Head of caudate nucleus (tissue), 42 donors: Measurements from ENCODE around the gene UBE2N.

Experiments
- DNase-seq, 42 donors: peaks; one replicate each; pipeline versions ENCODE4 v3.0.0 to v3.0.0-alpha.2; 2020 to 2021; ENCODE audit warnings: mixed read lengths in 7 of 42
- intact Hi-C: fragments of 100-400 bp; cut with DNase I; formaldehyde crosslinking; loops from one replicate; pipeline ENCODE4 v1.15.0; 2022

UBE2N gene

DNA sequence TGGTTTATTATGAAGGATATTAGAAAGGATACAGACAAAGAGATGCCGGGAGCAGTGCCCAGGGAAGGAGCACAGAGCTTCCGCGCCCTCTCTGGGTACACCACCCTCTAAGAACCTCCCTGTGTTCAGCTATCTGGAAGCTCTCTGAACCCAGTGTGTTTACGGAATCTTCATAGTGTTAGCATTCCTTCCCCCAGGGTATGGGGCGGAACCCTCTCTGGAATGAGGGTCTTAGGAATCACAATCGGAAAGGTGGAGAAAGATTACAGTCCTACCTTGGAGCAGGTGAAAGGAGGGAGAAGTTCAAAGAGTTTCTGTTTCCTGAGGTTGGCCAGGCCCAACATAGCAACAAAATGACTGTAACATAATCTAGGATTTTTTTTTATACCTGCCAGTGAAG lies 70.8 kb downstream of the UBE2N start:
- no peak for DNase-seq
- intact Hi-C loops = no loop called here

DNA sequence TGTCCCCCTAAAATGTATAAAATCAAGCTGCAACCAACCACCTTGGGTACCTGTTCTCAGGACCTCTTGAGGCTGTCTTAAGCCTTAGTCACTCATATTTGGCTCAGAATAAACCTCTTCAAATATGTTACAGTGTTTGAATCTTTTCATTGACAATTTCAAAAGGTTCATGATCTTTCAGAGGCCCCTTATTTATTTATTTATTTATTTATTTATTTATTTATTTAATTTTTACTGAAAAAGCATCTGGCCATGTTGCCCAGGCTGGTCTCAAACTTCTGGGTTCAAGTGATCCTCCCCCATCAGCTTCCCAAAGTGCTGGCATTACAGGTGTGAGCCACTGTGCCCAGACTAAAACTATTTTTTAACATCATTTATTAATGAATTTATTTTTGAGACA lies 72.2 kb downstream of the UBE2N start:
- DNase-seq = no peak
- intact Hi-C loops = no loop called here

DNA sequence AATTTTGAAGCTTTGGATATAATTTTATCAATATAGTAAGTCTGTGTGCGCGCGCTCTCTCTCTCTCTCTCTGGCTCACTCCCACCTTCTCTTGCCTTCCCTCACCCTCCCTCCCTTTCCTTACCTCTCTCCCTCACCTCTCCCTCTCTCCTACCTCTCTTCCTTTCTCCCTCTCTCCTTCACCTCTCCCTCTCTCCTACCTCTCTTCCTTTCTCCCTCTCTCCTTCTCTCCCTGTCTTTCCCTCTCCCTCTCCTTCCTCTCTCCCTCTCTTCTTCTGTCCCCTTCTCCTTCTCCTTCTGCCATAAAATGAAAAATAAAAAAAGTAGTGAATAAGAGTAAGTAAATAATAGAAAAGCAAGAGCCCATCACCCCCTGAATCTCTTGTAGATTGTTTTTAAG lies 73.0 kb downstream of the UBE2N start:
- intact Hi-C loops = no loop called here
- DNase-seq = no peak

DNA sequence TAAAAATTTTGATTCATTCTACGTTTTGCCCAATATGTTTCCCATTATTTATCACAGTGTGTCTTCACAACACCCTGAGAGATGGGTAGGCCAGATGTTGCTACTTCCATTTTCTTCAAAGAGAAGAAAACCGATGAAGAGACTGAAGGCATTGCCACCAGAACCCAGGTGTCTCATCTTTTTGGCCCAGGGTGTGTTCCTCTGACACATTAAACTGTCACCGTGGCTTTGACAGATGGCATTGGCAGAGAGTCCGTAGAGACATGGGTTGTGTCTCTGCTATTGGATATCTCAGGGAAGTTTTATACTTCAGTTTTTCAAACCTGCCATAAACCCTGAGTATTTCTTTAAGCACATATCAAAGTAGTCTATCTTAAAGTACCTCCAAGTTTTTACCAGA lies 75.3 kb downstream of the UBE2N start:
- DNase-seq = no peak
- intact Hi-C loops = no loop called here

DNA sequence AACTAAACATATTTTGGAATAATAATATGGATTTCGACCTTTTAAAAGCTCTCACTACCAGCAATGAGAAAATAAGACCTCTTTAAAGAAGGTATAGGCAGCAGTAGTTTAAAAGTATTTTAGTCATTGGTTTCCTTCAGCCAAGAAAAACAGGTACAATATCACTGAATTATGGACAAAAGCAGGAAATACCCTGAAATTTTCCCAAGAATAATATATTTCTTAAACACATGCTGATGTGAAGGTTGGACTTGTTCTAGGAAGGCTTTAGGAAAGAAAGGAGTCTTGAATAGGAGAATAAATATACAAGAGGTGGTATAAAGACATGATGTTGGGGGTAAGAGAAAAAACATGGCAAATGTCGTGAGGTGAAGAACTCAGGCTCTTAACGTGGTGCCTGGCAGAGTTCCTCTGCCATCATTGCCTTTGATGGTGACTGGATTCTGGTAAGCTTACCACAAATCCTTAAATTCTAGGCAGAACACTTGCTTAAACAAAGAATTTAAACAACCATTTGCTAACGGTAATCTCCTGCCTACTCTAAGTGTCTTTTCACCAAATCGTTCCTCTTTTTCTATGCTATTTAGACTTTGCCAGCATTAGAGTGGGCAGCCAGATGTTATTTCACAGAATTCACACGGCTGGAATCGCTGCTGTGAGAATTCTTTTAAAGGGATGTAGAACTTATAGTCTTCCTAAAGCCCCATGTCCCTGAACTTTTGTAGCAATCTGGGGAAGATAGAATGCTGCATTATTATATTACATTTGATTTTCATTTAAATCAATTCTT lies 75.9 kb downstream of the UBE2N start:
- no peak for DNase-seq
- intact Hi-C loops = no loop called here

DNA sequence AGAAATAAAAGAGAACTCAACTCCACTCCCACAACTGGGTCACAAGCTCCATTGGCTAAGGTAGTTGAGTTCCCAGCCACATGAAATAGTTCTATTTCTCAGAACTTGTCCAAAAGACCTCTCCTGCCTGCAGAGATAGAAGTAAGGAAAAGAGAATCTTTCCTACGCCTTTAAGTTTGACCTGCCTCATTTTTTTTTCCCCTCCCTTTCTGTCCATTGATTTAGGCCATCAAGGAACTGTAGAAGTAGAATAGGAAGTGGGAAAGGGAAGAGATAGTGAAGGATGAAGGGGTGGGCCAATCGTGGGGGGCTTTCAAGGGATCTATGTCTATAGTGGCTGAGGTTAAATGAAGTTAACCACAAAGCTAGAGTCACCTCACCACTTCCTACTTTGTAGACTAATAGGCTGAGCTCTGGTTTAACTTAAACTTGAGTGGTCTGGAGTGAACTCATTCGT lies 77.9 kb downstream of the UBE2N start:
- DNase-seq = no peak
- intact Hi-C loops = no loop called here

DNA sequence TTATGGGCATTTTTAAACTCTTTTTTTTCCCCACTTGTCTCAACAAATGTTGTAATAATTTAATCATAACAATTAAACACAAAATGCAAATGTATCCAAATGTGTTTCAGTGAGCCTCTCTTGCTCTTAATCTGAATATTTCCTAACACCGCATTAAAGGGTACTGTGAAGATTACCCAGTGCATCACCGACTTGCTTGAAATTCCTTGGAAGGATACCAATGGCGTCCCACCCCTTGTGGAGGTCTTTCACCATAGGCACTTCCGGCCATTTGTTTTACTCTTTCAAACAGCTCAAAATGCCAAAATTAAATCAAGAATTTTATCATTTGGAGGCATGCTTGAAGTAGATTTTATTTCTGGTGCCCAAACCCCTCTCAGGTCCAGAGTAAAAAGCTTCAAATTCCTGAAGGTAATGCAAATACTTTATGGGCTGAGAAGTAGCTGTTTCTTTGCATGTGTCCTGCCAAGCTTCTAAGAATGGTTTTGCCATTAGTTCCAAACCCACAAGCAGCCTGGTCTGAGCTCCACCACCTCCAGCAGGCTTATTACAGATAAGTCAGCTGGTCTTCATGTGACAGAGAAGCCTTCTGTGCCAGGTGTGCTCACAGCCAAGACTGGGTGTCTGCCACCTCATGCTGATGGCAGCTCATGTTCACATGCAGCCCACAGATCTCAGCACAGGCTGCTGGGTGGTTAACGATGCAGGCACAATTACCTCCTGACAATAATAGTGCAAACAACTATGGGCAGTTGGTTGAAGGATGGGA lies 80.4 kb downstream of the UBE2N start:
- intact Hi-C loops = no loop called here
- no peak for DNase-seq

DNA sequence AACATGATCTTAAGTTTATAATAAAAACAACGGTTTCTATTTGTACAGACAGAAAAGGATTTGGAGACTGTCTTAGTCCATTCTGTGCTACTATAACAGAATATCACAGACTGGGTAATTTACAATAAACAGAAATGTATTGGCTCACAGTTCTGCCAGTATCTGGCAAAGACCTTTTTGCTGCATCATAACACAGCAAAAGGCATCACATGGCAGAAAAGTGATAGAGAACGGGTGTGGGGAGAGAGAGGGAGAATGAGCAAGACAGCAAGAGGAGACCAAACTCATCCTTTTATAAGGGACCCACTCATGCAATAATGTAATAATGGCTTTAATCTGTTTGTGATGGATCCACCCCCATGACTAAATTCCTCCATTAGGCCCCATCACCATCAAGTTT lies 81.1 kb downstream of the UBE2N start:
- DNase-seq = no peak
- intact Hi-C loops = no loop called here

DNA sequence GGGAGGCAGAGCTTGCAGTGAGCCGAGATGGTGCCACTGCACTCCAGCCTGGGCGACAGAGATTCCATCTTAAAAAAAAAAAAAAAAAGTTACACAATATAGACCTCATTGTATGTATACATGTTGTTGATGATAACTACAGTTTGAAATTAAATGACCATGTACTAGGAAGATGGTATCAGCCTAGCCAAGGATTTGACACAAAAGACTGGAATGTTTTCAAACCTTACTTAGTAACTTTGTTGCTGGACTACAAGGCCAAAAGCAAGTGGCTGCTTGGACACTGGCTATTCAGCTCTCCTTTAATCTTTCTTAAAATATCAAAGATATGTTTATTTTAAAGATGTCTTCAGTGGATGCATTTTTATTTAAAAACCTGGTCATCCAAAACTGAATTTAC lies 82.9 kb downstream of the UBE2N start:
- DNase-seq = no peak
- intact Hi-C loops = no loop called here

DNA sequence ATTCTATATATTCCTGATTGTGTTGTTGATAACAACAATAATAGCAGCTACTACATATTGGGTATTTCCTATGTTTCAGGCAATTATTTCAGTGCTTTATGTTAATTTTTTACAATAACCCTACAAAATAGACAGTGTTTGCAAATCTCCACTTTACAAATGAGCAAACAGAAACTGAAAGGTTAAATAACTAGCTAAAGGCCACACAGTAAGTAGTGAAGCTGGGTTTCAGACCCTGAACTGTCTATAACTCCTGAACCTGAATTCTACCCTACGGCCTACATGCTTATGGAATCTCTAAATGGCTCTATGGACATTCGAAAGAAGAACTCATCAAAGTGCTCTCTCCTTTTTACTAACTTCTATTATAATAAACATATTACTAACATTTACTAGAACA lies 83.7 kb downstream of the UBE2N start:
- intact Hi-C loops = no loop called here
- DNase-seq = no peak

DNA sequence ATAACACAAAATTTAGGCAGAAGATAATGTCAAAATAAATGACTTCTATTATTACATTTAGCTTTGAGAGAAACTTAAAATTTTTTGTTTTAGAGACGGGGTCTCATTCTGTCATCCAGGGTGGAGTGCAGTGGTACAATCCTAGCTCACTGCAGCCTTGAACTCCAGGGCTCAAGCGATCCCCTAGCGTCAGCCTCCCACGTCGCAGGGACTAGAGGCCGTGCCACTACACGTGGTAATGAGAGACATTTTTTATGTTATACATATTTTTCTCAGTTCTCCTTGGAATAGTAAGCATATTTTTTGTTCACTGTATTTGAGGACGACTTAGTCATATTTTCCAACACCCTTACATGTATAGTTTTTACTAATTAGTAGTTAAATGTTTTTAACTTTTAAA lies 85.5 kb downstream of the UBE2N start:
- intact Hi-C loops = no loop called here
- DNase-seq = no peak
